Effector memory CD8-positive, alpha-beta T cell (primary cell): ENCODE data around the gene HRH1.
"Not testable (repeated sequence)": the region's sequence is repeated elsewhere in the genome, so short reads cannot be mapped to it uniquely, and the experiment has no call there.

Experiments used
- ATAC-seq: fragments of 150-1000 bp; cut with Tn5 transposase; replicated peaks from 2 replicates; pipeline ENCODE4 v1.10.0; 2021; ENCODE audit warnings: mild to moderate bottlenecking, moderate library complexity
- DNase-seq, 3 experiments: peaks; one replicate each; pipeline ENCODE4 v3.0.0; 2021
- H3K27ac Mint-ChIP-seq, 2 donors: one replicate each; pipeline ENCODE4 v1.8.0; 2022; ENCODE audit warnings: mild to moderate bottlenecking in 2 of 2, mixed read lengths in 2 of 2, moderate library complexity in 2 of 2
- H3K27me3 Mint-ChIP-seq, 2 donors: one replicate each; pipeline ENCODE4 v1.8.0; 2022; ENCODE audit warnings: mixed read lengths in 2 of 2
- H3K36me3 Mint-ChIP-seq: one replicate; pipeline ENCODE4 v1.8.0; 2022; ENCODE audit warnings: mild to moderate bottlenecking, moderate library complexity, mixed read lengths; ENCODE audit not compliant: insufficient read depth
- H3K4me1 Mint-ChIP-seq, 2 donors: one replicate each; pipeline ENCODE4 v1.8.0; 2022; ENCODE audit warnings: low read depth in 2 of 2, mixed read lengths in 2 of 2
- H3K4me3 Mint-ChIP-seq, 2 donors: one replicate each; pipeline ENCODE4 v1.8.0; 2022; ENCODE audit warnings: mild to moderate bottlenecking in 2 of 2, mixed read lengths in 2 of 2, moderate library complexity in 2 of 2
- H3K9me3 Mint-ChIP-seq, 2 donors: one replicate each; pipeline ENCODE4 v1.8.0; 2022; ENCODE audit warnings: mixed read lengths in 2 of 2

The HRH1 gene

GRCh38 chr3:11251807-11252176 lies 97.5 kb downstream of the HRH1 start:
- Mint-ChIP-seq H3K27me3 (peaks cover 23 to 29% of the 10 kb centered on the region in 2 donors), H3K36me3 (no peaks in the 10 kb centered on the region), H3K4me1 (no peaks in the 10 kb centered on the region), H3K9me3 (no peaks in the 10 kb centered on the region), H3K4me3 (no peak overlapping the region), H3K27ac (peak overlapping the region in 1 of 2 donors; percentile 45)
- DNase-seq (no peak), ATAC-seq (no peak)

- H3K9me3 Mint-ChIP-seq = no peaks in the 10 kb centered on the region
- H3K27ac Mint-ChIP-seq = no peak overlapping the region
- no peaks in the 10 kb centered on the region for H3K36me3 Mint-ChIP-seq
- H3K4me1 Mint-ChIP-seq = no peaks in the 10 kb centered on the region
- peaks cover 29 to 31% of the 10 kb centered on the region in 2 donors for H3K27me3 Mint-ChIP-seq
- H3K4me3 Mint-ChIP-seq = no peak overlapping the region
- ATAC-seq (no peak), DNase-seq (no peak)
These were observed 100.6 kb downstream of the HRH1 start for GRCh38 chr3:11254876-11255275.

GRCh38 chr3:11255537-11255936 lies 101.2 kb downstream of the HRH1 start:
- DNase-seq, ATAC-seq, H3K27ac Mint-ChIP-seq: not testable (repeated sequence)

GRCh38 chr3:11258958-11259357 lies 104.7 kb downstream of the HRH1 start:
- Mint-ChIP-seq H3K27ac (no peak overlapping the region), H3K4me3 (no peak overlapping the region), H3K4me1 (no peaks in the 10 kb centered on the region), H3K27me3 (peaks cover 25 to 43% of the 10 kb centered on the region in 2 donors), H3K36me3 (no peaks in the 10 kb centered on the region), H3K9me3 (no peaks in the 10 kb centered on the region)
- no peak for ATAC-seq
- DNase-seq = no peak

More at GRCh38 chr3:11255537-11255936, 101.2 kb downstream of the HRH1 start:
- not testable (repeated sequence) for H3K4me1 Mint-ChIP-seq, H3K9me3 Mint-ChIP-seq, H3K4me3 Mint-ChIP-seq, H3K36me3 Mint-ChIP-seq
- H3K27me3 Mint-ChIP-seq = peaks cover 29 to 37% of the 10 kb centered on the region in 2 donors

- H3K36me3 Mint-ChIP-seq = no peaks in the 10 kb centered on the region
- ATAC-seq = no peak
These were observed 106.2 kb downstream of the HRH1 start for GRCh38 chr3:11260460-11260859.

GRCh38 chr3:11269007-11269406 lies 114.7 kb downstream of the HRH1 start:
- Mint-ChIP-seq H3K4me1 (peaks cover 11 to 13% of the 10 kb centered on the region in 2 donors), H3K9me3 (no peaks in the 10 kb centered on the region), H3K27me3 (peaks cover 20 to 21% of the 10 kb centered on the region in 2 donors), H3K27ac (no peak overlapping the region), H3K36me3 (peaks cover 12% of the 10 kb centered on the region), H3K4me3 (no peak overlapping the region)
- DNase-seq (no peak), ATAC-seq (no peak)

More at GRCh38 chr3:11260460-11260859, 106.2 kb downstream of the HRH1 start:
- Mint-ChIP-seq H3K27me3 (peaks cover 24 to 46% of the 10 kb centered on the region in 2 donors), H3K4me1 (no peaks in the 10 kb centered on the region), H3K9me3 (no peaks in the 10 kb centered on the region), H3K4me3 (no peak overlapping the region), H3K27ac (no peak overlapping the region)
- DNase-seq = no peak

GRCh38 chr3:11271986-11272904 lies 118.0 kb downstream of the HRH1 start, which contains the start of gene ATG7:
Gene ATG7, plus strand, starts transcription at chr3:11272397. Its CDS starts 26,299 bp downstream, at chr3:11298696.
- H3K9me3 Mint-ChIP-seq = no peaks in the 10 kb centered on the region
- peak within 1 kb of the TSS; percentile 99 for H3K27ac Mint-ChIP-seq
- H3K4me3 Mint-ChIP-seq = peak within 1 kb of the TSS; percentile 94 to 97
- peak; percentile 93 for ATAC-seq
- DNase-seq = peak; percentile 95
- peaks cover 25 to 39% of the 10 kb centered on the region in 2 donors for H3K4me1 Mint-ChIP-seq
- H3K27me3 Mint-ChIP-seq = peaks cover 0 to 3% of the 10 kb centered on the region in 2 donors
- H3K36me3 Mint-ChIP-seq = peaks cover 20% of the 10 kb centered on the region

GRCh38 chr3:11272906-11273574 lies 118.7 kb downstream of the HRH1 start:
- Mint-ChIP-seq H3K4me1 (peaks cover 25 to 39% of the 10 kb centered on the region in 2 donors), H3K4me3 (peak overlapping the region; percentile 94 to 97), H3K36me3 (peaks cover 20% of the 10 kb centered on the region), H3K27me3 (no peaks in the 10 kb centered on the region), H3K9me3 (no peaks in the 10 kb centered on the region), H3K27ac (peak overlapping the region; percentile 99)
- ATAC-seq = no peak
- DNase-seq = peak in 1 of 3 experiments; percentile 2

- Mint-ChIP-seq H3K9me3 (no peaks in the 10 kb centered on the region), H3K4me3 (peak overlapping the region; percentile 94 to 97), H3K27me3 (no peaks in the 10 kb centered on the region), H3K36me3 (peaks cover 21% of the 10 kb centered on the region), H3K27ac (peak overlapping the region; percentile 99), H3K4me1 (peaks cover 25 to 39% of the 10 kb centered on the region in 2 donors)
- DNase-seq (no peak), ATAC-seq (no peak)
These were observed 119.6 kb downstream of the HRH1 start for GRCh38 chr3:11273891-11274291.

GRCh38 chr3:11274566-11275142 lies 120.4 kb downstream of the HRH1 start:
- H3K27ac Mint-ChIP-seq = peak overlapping the region; percentile 99
- H3K27me3 Mint-ChIP-seq = no peaks in the 10 kb centered on the region
- ATAC-seq (no peak), DNase-seq (no peak)
- no peaks in the 10 kb centered on the region for H3K9me3 Mint-ChIP-seq
- no peak overlapping the region for H3K4me3 Mint-ChIP-seq
- H3K36me3 Mint-ChIP-seq = peaks cover 23% of the 10 kb centered on the region
- peaks cover 25 to 39% of the 10 kb centered on the region in 2 donors for H3K4me1 Mint-ChIP-seq

- no peak overlapping the region for H3K4me3 Mint-ChIP-seq
These were observed 121.6 kb downstream of the HRH1 start for GRCh38 chr3:11275926-11276325.

GRCh38 chr3:11276901-11277300 lies 122.6 kb downstream of the HRH1 start:
- no peaks in the 10 kb centered on the region for H3K9me3 Mint-ChIP-seq
- H3K27me3 Mint-ChIP-seq = no peaks in the 10 kb centered on the region
- peaks cover 24 to 40% of the 10 kb centered on the region in 2 donors for H3K4me1 Mint-ChIP-seq
- H3K4me3 Mint-ChIP-seq = no peak overlapping the region
- peaks cover 30% of the 10 kb centered on the region for H3K36me3 Mint-ChIP-seq
- H3K27ac Mint-ChIP-seq = peak overlapping the region in 1 of 2 donors; percentile 1
- ATAC-seq (no peak), DNase-seq (no peak)

More at GRCh38 chr3:11275926-11276325, 121.6 kb downstream of the HRH1 start:
- H3K27me3 Mint-ChIP-seq = no peaks in the 10 kb centered on the region
- H3K27ac Mint-ChIP-seq = peak overlapping the region in 1 of 2 donors; percentile 0
- H3K9me3 Mint-ChIP-seq = no peaks in the 10 kb centered on the region
- H3K36me3 Mint-ChIP-seq = peaks cover 27% of the 10 kb centered on the region
- ATAC-seq (no peak), DNase-seq (no peak)
- H3K4me1 Mint-ChIP-seq = peaks cover 25 to 39% of the 10 kb centered on the region in 2 donors
